AG04449 (cell line): Measurements from ENCODE around the gene CACNG8.

ENCODE experiments used
- CTCF ChIA-PET: fragments of 350-600 bp; formaldehyde crosslinking; extraction: SDS; loops from one replicate; lab custom pipeline; 2021; ENCODE audit warnings: antibody characterized with exemption; lab: Yijun Ruan, JAX
- POLR2A ChIA-PET: fragments of 400-600, 350-600 bp; formaldehyde crosslinking; extraction: SDS; loops from one replicate; lab custom pipeline; 2020; ENCODE audit warnings: antibody characterized with exemption, inconsistent platforms; lab: Yijun Ruan, JAX
- DNase-seq: peaks from one replicate; pipeline ENCODE4 v3.0.0-alpha.2; 2010; ENCODE audit warnings: low read depth, low spot score
- H3K4me3 ChIP-seq: 2 replicates; pipeline ENCODE4 v1.5.1; 2011; ENCODE audit warnings: low read depth, mild to moderate bottlenecking, control low read depth, low read length
- CTCF ChIP-seq: IDR thresholded peaks from one replicate; pipeline ENCODE4 v1.5.1; 2011; ENCODE audit warnings: mild to moderate bottlenecking, moderate library complexity, low read length, control low read depth, inconsistent platforms; ENCODE audit not compliant: insufficient read depth; ENCODE audit errors: missing control alignments

Gene CACNG8

GRCh38 chr19:53981376-53981951 is 18.7 kb downstream of the CACNG8 start:
- POLR2A ChIA-PET, result no interaction called here
- DNase-seq, result no peak
- TF ChIP-seq CTCF, result no peak
- no peak overlapping the region for H3K4me3 ChIP-seq
- CTCF ChIA-PET, result no interaction called here

GRCh38 chr19:53982001-53982451 is 19.3 kb downstream of the CACNG8 start:
- ChIA-PET CTCF (no interaction called here), POLR2A (no interaction called here)
- TF ChIP-seq CTCF, result no peak
- H3K4me3 ChIP-seq, result peak overlapping the region; percentile 6; the same call in 1 of the 2 replicates
- no peak for DNase-seq

GRCh38 chr19:53982611-53983010 is 19.9 kb downstream of the CACNG8 start:
- ChIA-PET POLR2A (no interaction called here), CTCF (no interaction called here)
- DNase-seq, result no peak
- no peak for TF ChIP-seq CTCF
- no peak overlapping the region for H3K4me3 ChIP-seq

GRCh38 chr19:53983457-53984289 is 20.9 kb downstream of the CACNG8 start:
- TF ChIP-seq CTCF, result no peak
- POLR2A ChIA-PET, result no interaction called here
- DNase-seq, result no peak
- CTCF ChIA-PET, result interaction anchor here (1.3 kb wide), 1 partner anchor 40 kb away, joined by 3 read pairs; no protein-coding TSS in a partner anchor
- no peak overlapping the region for H3K4me3 ChIP-seq

GRCh38 chr19:53985863-53986262 is 23.1 kb downstream of the CACNG8 start:
- POLR2A ChIA-PET, result no interaction called here
- no peak for DNase-seq
- CTCF ChIA-PET, result no interaction called here
- TF ChIP-seq CTCF, result no peak
- no peak overlapping the region for H3K4me3 ChIP-seq

- no peak for TF ChIP-seq CTCF
- ChIA-PET POLR2A (no interaction called here), CTCF (no interaction called here)
- no peak for DNase-seq
- H3K4me3 ChIP-seq, result no peak overlapping the region
These were observed 26.2 kb downstream of the CACNG8 start for GRCh38 chr19:53988981-53989380.
